ENCODE data around the gene PNCK. TPM values are rescaled to one million over a fixed set of nuclear protein-coding genes. Genes with fewer than 3 reads are reported as not detected.

Gene PNCK
- 0.17 and 0.32 TPM in 2 replicates for total RNA-seq

GRCh38 chrX:153673428-153674218, at the start of gene PNCK:
Gene PNCK (minus strand): TSS chrX:153673813. CDS start chrX:153673076, 737 bp downstream.

GRCh38 chrX:153687121-153688039, 13.8 kb upstream of the PNCK start, which contains the start of gene SLC6A8:
Gene SLC6A8 (plus strand): TSS chrX:153687926. CDS start chrX:153688575, 649 bp downstream.

GRCh38 chrX:153646620-153647373, 26.8 kb downstream of the PNCK start, which contains the start of gene DUSP9:
Gene DUSP9 (plus strand): TSS chrX:153647203. CDS start chrX:153647954, 751 bp downstream.

Other genes starting within 250 kb of the PNCK start
- gene TREX2, start 227.8 kb downstream of the PNCK start, total RNA-seq = 1.3 and 2.0 TPM in 2 replicates
- 6.9 and 12.3 TPM in 2 replicates for gene HAUS7, start 203.2 kb downstream of the PNCK start, total RNA-seq
- 2.4 and 5.3 TPM in 2 replicates for gene BGN, start 178.8 kb downstream of the PNCK start, total RNA-seq
- gene ATP2B3, start 156.2 kb downstream of the PNCK start, total RNA-seq = not detected in 2 replicates
- 20.7 and 31.1 TPM in 2 replicates for gene CCNQ, start 74.7 kb downstream of the PNCK start, total RNA-seq
- gene DUSP9, start 26.6 kb downstream of the PNCK start, total RNA-seq = not detected in 2 replicates
- gene SLC6A8, start 14.1 kb upstream of the PNCK start, total RNA-seq = 7.8 and 11.5 TPM in 2 replicates
- 116 and 155 TPM in 2 replicates for gene BCAP31, start 50.6 kb upstream of the PNCK start, total RNA-seq
- 11.7 and 13.8 TPM in 2 replicates for gene ABCD1, start 51.0 kb upstream of the PNCK start, total RNA-seq
- 0.77 and 0.95 TPM in 2 replicates for gene PLXNB3, start 90.4 kb upstream of the PNCK start, total RNA-seq
- 0.32 and 0.43 TPM in 2 replicates for gene SRPK3, start 107.2 kb upstream of the PNCK start, total RNA-seq
- gene IDH3G, start 120.6 kb upstream of the PNCK start, total RNA-seq = 62.1 and 72.8 TPM in 2 replicates
- gene SSR4, start 120.9 kb upstream of the PNCK start, total RNA-seq = 119 and 216 TPM in 2 replicates
- under 0.01 and 0.26 TPM in 2 replicates for gene PDZD4, start 156.7 kb upstream of the PNCK start, total RNA-seq
- gene L1CAM, start 212.4 kb upstream of the PNCK start, total RNA-seq = 0.09 and 0.32 TPM in 2 replicates
- not detected in 2 replicates for gene AVPR2, start 230.9 kb upstream of the PNCK start, total RNA-seq

All from bronchial smooth muscle cell (primary cell).